A673 (cell line): ENCODE results near the gene UBE2E1.

Source experiments
- EZH2 ChIP-seq: fragments of 200-600 bp; sonication (generic); IDR thresholded peaks from 2 replicates; pipeline ENCODE4 v1.6.1; 2017; ENCODE audit warnings: borderline replicate concordance, low read depth, mild to moderate bottlenecking, mixed read lengths, antibody characterized with exemption, low read length; ENCODE audit not compliant: poor library complexity, severe bottlenecking
- TF ChIP-seq, protein P1 (sequence below): fragments of 300-800, 200-600 bp; sonication (generic); conservative IDR thresholded peaks from 2 replicates; pipeline ENCODE4 v1.5.1; 2017; ENCODE audit warnings: low read depth, mild to moderate bottlenecking, antibody characterized with exemption, low read length, moderate library complexity, mixed read lengths

DNA sequence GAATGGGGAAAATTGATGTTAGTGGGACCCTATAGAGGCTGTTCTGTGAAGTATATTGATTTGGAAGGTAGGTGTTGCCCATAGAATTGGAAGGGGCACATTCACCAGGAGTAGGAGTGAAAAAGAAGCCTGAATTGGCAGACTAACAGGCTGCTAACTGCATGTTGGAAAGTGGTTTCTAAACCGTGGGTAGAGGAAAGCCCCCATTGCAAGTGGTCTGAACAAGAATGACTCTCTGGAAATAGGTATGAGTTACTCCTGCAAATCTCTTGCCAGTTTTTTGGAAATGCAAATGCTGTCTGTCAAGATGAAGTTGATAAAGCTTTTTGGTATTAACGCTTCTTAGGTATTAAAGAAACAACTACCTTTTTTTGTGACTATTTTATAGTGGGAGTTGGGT lies 3.5 kb downstream of the UBE2E1 start:
- TF ChIP-seq EZH2, result no peak
- TF ChIP-seq, protein P1, sequence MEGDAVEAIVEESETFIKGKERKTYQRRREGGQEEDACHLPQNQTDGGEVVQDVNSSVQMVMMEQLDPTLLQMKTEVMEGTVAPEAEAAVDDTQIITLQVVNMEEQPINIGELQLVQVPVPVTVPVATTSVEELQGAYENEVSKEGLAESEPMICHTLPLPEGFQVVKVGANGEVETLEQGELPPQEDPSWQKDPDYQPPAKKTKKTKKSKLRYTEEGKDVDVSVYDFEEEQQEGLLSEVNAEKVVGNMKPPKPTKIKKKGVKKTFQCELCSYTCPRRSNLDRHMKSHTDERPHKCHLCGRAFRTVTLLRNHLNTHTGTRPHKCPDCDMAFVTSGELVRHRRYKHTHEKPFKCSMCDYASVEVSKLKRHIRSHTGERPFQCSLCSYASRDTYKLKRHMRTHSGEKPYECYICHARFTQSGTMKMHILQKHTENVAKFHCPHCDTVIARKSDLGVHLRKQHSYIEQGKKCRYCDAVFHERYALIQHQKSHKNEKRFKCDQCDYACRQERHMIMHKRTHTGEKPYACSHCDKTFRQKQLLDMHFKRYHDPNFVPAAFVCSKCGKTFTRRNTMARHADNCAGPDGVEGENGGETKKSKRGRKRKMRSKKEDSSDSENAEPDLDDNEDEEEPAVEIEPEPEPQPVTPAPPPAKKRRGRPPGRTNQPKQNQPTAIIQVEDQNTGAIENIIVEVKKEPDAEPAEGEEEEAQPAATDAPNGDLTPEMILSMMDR, result no peak
